WERI-Rb-1 (cell line): Measurements from ENCODE around the gene PARM1.
A peak's percentile ranks its signal among the peaks of the same experiment; 100 is the strongest.

Experiments
- DNase-seq: peaks from one replicate; pipeline ENCODE4 v3.0.0-alpha.2; 2020
- H3K27ac ChIP-seq: fragments of 250-450 bp; sonication (Bioruptor Pico); 2 replicates; pipeline ENCODE4 v1.5.1; 2020; ENCODE audit warnings: mild to moderate bottlenecking, moderate library complexity
- H3K27me3 ChIP-seq: fragments of 250-450 bp; sonication (Bioruptor Pico); 2 replicates; pipeline ENCODE4 v1.5.1; 2021; ENCODE audit warnings: mild to moderate bottlenecking, low read depth, moderate library complexity; ENCODE audit not compliant: insufficient read depth, severe bottlenecking
- H3K36me3 ChIP-seq: fragments of 250-450 bp; sonication (Bioruptor Pico); 2 replicates; pipeline ENCODE4 v1.5.1; 2020; ENCODE audit warnings: mild to moderate bottlenecking, moderate library complexity
- H3K4me3 ChIP-seq: 2 replicates; pipeline ENCODE4 v1.5.1; 2011; ENCODE audit warnings: low read depth, mild to moderate bottlenecking, control low read depth, low read length
- H3K9me3 ChIP-seq: fragments of 250-450 bp; sonication (Bioruptor Pico); 2 replicates; pipeline ENCODE4 v1.5.1; 2021; ENCODE audit warnings: mild to moderate bottlenecking, moderate library complexity; ENCODE audit not compliant: severe bottlenecking
- CTCF ChIP-seq: IDR thresholded peaks from 2 replicates; pipeline ENCODE4 v1.5.1; 2011; ENCODE audit warnings: low read depth, mild to moderate bottlenecking, control low read depth, inconsistent platforms, low read length

Gene PARM1

GRCh38 chr4:75071317-75071716, 138.4 kb downstream of the PARM1 start:
- TF ChIP-seq CTCF = no peak
- DNase-seq = peak; percentile 17
- no peak overlapping the region for H3K4me3 ChIP-seq
- H3K27me3 ChIP-seq = no peaks in the 10 kb centered on the region
- no peak overlapping the region for H3K27ac ChIP-seq
- no peaks in the 10 kb centered on the region for H3K9me3 ChIP-seq
- H3K36me3 ChIP-seq = no peaks in the 10 kb centered on the region

GRCh38 chr4:75080888-75081287, 148.0 kb downstream of the PARM1 start:
- Histone ChIP-seq H3K9me3 (no peaks in the 10 kb centered on the region), H3K36me3 (no peaks in the 10 kb centered on the region), H3K27me3 (no peaks in the 10 kb centered on the region), H3K4me3 (no peak overlapping the region), H3K27ac (no peak overlapping the region)
- TF ChIP-seq CTCF = no peak
- no peak for DNase-seq

- DNase-seq = no peak
Measured at GRCh38 chr4:75081561-75081960, 148.6 kb downstream of the PARM1 start.

GRCh38 chr4:75087416-75087815, 154.5 kb downstream of the PARM1 start:
- no peaks in the 10 kb centered on the region for H3K36me3 ChIP-seq
- H3K27me3 ChIP-seq = no peaks in the 10 kb centered on the region
- no peaks in the 10 kb centered on the region for H3K9me3 ChIP-seq
- no peak overlapping the region for H3K4me3 ChIP-seq
- H3K27ac ChIP-seq = no peak overlapping the region
- TF ChIP-seq CTCF = no peak
- DNase-seq = no peak

More at GRCh38 chr4:75081561-75081960, 148.6 kb downstream of the PARM1 start:
- TF ChIP-seq CTCF = no peak
- no peak overlapping the region for H3K27ac ChIP-seq
- H3K27me3 ChIP-seq = no peaks in the 10 kb centered on the region
- no peaks in the 10 kb centered on the region for H3K9me3 ChIP-seq
- no peak overlapping the region for H3K4me3 ChIP-seq
- no peaks in the 10 kb centered on the region for H3K36me3 ChIP-seq

GRCh38 chr4:75087865-75088264, 154.9 kb downstream of the PARM1 start:
- no peak for DNase-seq
- Histone ChIP-seq H3K9me3 (no peaks in the 10 kb centered on the region), H3K27ac (no peak overlapping the region), H3K36me3 (no peaks in the 10 kb centered on the region), H3K4me3 (no peak overlapping the region), H3K27me3 (no peaks in the 10 kb centered on the region)
- TF ChIP-seq CTCF = no peak

- Histone ChIP-seq H3K36me3 (no peaks in the 10 kb centered on the region), H3K27me3 (no peaks in the 10 kb centered on the region), H3K4me3 (no peak overlapping the region), H3K9me3 (no peaks in the 10 kb centered on the region), H3K27ac (no peak overlapping the region)
- DNase-seq = no peak
- no peak for TF ChIP-seq CTCF
Measured at GRCh38 chr4:75089206-75089605, 156.3 kb downstream of the PARM1 start.
